ES-I3 (cell line): ENCODE measurements around the gene XYLB.

Source experiments
- H3K36me3 ChIP-seq: 2 replicates; pipeline ENCODE4 v1.6.1; 2013; ENCODE audit warnings: mild to moderate bottlenecking, low read length, control low read depth, moderate library complexity; ENCODE audit not compliant: insufficient read depth
- H3K4me1 ChIP-seq: 2 replicates; pipeline ENCODE4 v1.6.1; 2013; ENCODE audit warnings: mild to moderate bottlenecking, control low read depth, low read length; ENCODE audit not compliant: insufficient read depth
- H3K9ac ChIP-seq: 2 replicates; pipeline ENCODE4 v1.6.1; 2013; ENCODE audit warnings: low read depth, mild to moderate bottlenecking, low read length, moderate library complexity
- H3K9me3 ChIP-seq: 2 replicates; pipeline ENCODE4 v1.6.1; 2013; ENCODE audit warnings: mild to moderate bottlenecking, low read length, moderate library complexity; ENCODE audit not compliant: control insufficient read depth, insufficient read depth

The XYLB gene

GRCh38 chr3:38337703-38338102 is 8.9 kb upstream of the XYLB start:
- Histone ChIP-seq H3K36me3 (no peaks in the 10 kb centered on the region), H3K9me3 (no peaks in the 10 kb centered on the region)

GRCh38 chr3:38343797-38344594 is 2.6 kb upstream of the XYLB start:
- no peaks in the 10 kb centered on the region for H3K9me3 ChIP-seq
- H3K36me3 ChIP-seq, result no peaks in the 10 kb centered on the region
- H3K4me1 ChIP-seq, result no peaks in the 10 kb centered on the region
- H3K9ac ChIP-seq, result no peak overlapping the region

More at GRCh38 chr3:38337703-38338102, 8.9 kb upstream of the XYLB start:
- H3K9ac ChIP-seq, result no peak overlapping the region
- H3K4me1 ChIP-seq, result no peaks in the 10 kb centered on the region

DNA sequence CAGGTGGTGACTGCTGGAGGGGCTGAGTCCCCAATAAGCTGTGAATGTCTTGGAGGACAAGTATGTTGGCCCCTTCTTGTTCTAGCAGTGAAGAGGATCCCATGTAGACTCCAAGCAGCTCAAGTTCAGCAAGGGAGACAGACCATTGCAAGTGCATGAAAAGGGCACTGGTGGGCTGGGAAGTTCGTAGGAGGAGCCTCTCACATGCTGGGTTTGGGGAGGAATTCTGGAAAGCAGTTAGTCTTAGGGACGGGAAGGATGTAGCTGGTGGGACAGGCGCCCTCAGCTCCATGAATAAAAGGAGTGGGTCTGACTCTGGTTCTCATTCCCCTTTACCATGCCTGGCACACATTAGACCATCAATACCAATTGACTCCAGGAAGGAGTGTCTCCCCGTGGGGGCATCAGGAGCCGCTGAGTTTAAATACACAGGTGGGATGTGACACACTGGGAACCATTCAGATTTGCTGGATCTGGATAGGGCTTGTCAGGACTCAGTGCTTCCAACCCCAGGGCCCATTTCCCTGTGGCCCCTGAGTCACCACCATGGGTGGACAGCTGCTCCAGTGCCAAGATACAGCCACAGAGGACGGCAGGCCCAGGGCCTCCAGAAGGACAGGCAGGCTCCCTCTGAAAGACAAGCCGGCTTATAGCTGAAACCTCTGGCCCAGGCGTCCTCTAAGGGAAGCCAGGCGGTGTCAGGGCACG is 552 bp upstream of the XYLB start:
- H3K9me3 ChIP-seq, result no peaks in the 10 kb centered on the region
- H3K36me3 ChIP-seq, result no peaks in the 10 kb centered on the region
- peak overlapping the region; percentile 73; the same call in 1 of the 2 replicates for H3K9ac ChIP-seq
- no peaks in the 10 kb centered on the region for H3K4me1 ChIP-seq

DNA sequence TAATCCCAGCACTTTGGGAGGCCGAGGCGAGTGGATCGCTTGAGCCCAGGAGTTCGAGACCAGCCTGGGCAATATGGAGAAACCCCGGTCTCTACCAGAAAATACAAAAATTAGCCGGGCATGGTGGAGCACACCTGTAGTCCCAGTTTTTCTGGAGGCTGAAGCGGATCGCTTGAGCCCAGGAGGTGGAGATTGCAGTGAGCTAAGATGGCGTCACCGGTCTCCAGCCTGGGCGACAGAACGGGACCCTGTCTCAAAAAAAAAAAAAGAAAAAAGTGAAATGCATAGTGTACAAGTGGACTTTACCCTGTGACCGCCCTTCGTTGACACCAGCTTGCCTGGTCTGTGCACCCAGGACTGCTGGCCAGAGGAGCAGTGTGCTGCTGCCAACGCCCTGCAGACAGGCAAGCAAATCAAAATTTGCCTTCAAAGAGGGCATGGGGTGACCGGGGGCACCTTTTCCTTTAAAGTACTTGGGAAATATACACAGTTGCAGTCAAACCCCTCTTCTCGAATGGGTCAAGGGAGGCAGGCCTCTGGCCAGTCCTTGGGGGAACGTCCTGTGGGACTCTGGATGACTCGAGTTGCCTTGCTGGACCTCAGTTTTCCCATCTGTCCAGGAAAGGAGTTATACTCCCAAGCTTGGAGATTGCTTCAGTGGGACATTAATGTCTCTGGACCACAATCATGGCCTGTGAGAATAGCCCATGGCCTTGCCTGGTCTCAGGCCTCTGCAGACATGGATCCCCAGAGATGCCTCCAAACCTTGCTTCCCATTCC is 1.0 kb downstream of the XYLB start:
- Histone ChIP-seq H3K9me3 (no peaks in the 10 kb centered on the region), H3K36me3 (no peaks in the 10 kb centered on the region), H3K9ac (peak overlapping the region; percentile 73; the same call in 1 of the 2 replicates), H3K4me1 (no peaks in the 10 kb centered on the region)

DNA sequence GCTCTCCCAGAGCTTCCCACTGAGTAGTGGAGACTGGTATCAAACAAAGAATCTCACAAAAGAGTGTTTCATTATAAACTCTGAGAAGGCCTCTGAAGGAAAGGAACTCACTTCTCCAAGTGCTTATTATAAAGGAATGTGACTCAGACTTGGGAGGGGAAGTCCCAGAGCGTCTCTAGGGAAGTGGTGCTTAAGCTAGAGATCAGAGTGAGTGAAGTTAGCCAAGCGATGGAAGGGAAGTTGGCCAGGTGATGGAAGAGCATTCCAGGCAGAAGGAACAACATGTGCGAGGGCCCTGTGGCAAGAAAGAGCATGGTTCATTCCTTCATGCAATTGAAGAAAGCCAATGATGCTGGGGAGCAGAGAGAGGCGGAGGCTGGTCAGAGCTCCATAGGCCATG is 2.3 kb downstream of the XYLB start:
- Histone ChIP-seq H3K9me3 (no peaks in the 10 kb centered on the region), H3K4me1 (no peaks in the 10 kb centered on the region), H3K36me3 (no peaks in the 10 kb centered on the region), H3K9ac (no peak overlapping the region)

GRCh38 chr3:38349684-38350359 is 3.2 kb downstream of the XYLB start:
- no peak overlapping the region for H3K9ac ChIP-seq
- no peaks in the 10 kb centered on the region for H3K4me1 ChIP-seq
- no peaks in the 10 kb centered on the region for H3K36me3 ChIP-seq
- no peaks in the 10 kb centered on the region for H3K9me3 ChIP-seq

DNA sequence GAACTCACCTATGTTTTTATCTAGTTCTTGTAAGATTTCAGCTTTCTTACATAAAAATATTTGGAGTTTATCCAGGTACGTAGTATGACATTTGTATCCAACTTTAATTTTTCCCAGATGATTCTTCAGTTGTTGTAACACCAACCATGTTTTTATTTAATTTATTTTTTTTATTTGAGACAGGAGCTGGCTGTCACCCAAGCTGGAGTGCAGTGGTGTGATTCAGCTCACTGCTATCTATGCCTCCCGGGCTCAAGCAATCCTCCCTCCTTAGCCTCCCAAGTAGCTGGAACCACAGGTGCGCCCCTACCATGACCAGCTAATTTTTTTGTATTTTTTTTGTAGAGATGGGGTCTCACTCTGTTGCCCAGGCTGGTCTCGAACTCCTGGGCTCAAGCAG is 6.6 kb downstream of the XYLB start:
- Histone ChIP-seq H3K36me3 (no peaks in the 10 kb centered on the region), H3K9ac (no peak overlapping the region), H3K4me1 (no peaks in the 10 kb centered on the region), H3K9me3 (no peaks in the 10 kb centered on the region)

DNA sequence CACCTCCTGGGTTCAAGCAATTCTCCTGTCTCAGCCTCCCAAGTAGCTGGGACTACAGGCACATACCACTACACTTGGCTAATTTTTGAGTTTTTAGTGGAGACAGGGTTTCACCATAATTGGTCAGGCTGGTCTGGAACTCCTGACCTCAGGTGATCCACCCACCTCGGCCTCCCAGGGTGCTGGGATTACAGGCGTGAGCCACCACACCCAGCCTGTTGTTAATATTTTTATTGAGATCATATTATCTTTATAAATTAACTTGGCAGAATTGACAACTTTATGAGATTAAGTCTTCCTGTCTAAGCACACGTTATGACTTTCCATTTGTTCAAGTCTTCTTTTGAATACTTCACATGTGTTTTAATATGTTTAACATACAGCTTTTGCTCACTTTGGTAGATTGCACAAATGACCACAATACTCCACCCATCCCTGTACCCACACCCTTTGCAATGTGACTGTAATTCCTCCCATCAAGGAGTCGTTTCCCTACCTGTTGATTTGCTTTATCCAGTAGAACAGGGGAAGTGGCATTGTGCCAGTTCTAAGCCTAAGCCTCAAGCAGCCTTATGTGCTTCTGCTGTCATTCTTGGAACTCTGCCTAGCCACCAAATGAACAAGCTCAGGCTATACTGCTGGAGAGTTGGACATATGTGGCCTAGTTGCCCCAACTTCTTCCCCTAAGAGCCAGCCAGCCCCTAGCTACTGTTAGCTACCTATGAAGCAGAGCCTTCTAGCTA is 8.2 kb downstream of the XYLB start:
- Histone ChIP-seq H3K9me3 (no peaks in the 10 kb centered on the region; the same call in 1 of the 2 replicates), H3K9ac (no peak overlapping the region), H3K36me3 (no peaks in the 10 kb centered on the region), H3K4me1 (no peaks in the 10 kb centered on the region)

- H3K36me3 ChIP-seq, result no peaks in the 10 kb centered on the region; the same call in 1 of the 2 replicates
- H3K4me1 ChIP-seq, result no peaks in the 10 kb centered on the region
- H3K9me3 ChIP-seq, result no peaks in the 10 kb centered on the region; the same call in 1 of the 2 replicates
- H3K9ac ChIP-seq, result no peak overlapping the region
Measured at GRCh38 chr3:38359038-38359437, 12.5 kb downstream of the XYLB start.

DNA sequence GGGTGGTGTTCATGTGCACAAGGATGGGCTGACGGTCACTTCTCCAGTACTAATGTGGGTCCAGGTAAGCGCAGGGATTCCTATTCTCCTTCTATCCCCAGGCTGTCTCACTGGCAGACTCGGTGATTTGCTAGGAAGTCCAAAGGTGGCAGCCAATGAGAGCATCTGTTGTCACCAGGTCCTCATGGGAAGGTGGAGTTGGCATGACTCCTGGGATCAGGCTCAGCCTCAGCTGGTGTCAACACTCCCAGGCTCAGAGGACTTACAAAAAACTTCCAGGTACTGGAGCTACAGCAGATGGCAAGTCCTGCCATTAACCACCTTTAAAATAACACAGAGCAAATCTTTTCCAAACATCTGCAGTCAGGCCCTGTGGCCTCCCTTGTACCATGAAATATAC is 13.8 kb downstream of the XYLB start:
- Histone ChIP-seq H3K9ac (no peak overlapping the region), H3K36me3 (no peaks in the 10 kb centered on the region; the same call in 1 of the 2 replicates), H3K4me1 (no peaks in the 10 kb centered on the region), H3K9me3 (no peaks in the 10 kb centered on the region; the same call in 1 of the 2 replicates)

DNA sequence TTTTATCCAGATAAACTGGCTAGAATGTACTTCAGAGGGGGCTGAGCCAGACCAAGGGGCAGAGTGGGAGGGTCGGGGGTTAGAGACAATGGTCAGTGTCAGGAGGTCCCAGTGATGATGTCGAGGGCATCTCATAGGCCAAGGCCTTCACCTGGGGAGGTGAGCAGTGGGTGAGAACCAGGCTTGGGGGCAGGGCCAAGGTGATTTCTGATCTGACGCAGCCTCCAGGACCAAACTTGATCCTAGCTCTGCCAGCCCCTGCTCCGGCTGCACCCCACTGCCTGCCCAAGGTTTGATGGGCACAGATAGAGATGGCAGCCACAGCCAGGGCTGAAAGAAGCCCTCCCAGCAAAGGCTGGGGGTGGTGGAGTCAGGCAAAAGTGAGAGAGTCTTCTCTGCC is 14.9 kb downstream of the XYLB start:
- Histone ChIP-seq H3K9ac (no peak overlapping the region), H3K36me3 (no peaks in the 10 kb centered on the region; the same call in 1 of the 2 replicates), H3K4me1 (no peaks in the 10 kb centered on the region), H3K9me3 (no peaks in the 10 kb centered on the region; the same call in 1 of the 2 replicates)

GRCh38 chr3:38362825-38363224 is 16.2 kb downstream of the XYLB start:
- no peak overlapping the region for H3K9ac ChIP-seq
- H3K9me3 ChIP-seq, result no peaks in the 10 kb centered on the region; the same call in 1 of the 2 replicates
- peaks cover 3% of the 10 kb centered on the region for H3K36me3 ChIP-seq
- H3K4me1 ChIP-seq, result no peaks in the 10 kb centered on the region

DNA sequence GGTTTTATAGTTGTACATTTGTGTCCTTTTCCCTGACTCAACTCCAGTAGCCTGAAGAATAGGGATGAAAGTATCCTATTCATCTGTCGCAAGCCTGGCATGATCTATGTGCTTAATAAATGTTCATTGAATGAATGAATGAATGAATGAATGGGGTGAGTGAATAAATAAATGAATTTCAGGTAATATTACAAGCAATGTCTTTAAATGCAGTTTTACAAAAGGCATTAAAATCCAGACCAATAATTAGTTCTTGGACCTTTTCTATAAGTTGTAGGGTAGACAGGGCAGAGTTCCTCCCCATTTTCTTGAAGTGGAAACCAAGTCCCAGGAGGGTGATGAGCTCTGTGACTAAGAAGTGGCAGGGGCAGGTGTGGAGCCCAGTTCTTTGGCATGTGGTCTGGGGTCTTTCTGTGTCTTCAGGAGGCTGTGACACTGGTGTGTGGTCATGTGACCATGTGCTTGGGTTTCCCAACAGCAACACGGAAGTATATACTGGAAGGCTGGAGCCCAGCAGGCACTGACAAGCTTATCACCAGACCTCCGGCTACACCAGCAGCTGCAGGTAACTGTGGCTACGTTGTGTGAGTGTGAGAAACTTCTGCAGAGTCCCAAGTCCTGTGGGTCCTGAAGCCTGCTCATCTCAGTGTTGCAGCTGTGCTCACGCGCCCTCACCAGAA is 18.3 kb downstream of the XYLB start:
- peaks cover 3% of the 10 kb centered on the region for H3K36me3 ChIP-seq
- H3K9ac ChIP-seq, result no peak overlapping the region
- H3K4me1 ChIP-seq, result no peaks in the 10 kb centered on the region
- no peaks in the 10 kb centered on the region; the same call in 1 of the 2 replicates for H3K9me3 ChIP-seq
